A549 treated with AZD9567 at 1 μM for 4 hours (cell line): ENCODE data around the gene GINM1. TPM values are rescaled to one million over a fixed set of nuclear protein-coding genes. Genes with fewer than 3 reads are reported as not detected.

Experiments used
- total RNA-seq: library from RNA; stranded (reverse); fragments of 200-300 nt; extraction: Qiagen RNA extraction; gene quantifications from 5 replicates; pipeline ENCODE4 v1.2.3, GENCODE V29; 2022; ENCODE audit not compliant: insufficient read depth

The GINM1 gene, protein sequence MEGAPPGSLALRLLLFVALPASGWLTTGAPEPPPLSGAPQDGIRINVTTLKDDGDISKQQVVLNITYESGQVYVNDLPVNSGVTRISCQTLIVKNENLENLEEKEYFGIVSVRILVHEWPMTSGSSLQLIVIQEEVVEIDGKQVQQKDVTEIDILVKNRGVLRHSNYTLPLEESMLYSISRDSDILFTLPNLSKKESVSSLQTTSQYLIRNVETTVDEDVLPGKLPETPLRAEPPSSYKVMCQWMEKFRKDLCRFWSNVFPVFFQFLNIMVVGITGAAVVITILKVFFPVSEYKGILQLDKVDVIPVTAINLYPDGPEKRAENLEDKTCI
- 23.8 to 40.7 TPM (median 26.2 TPM) in 5 replicates for total RNA-seq

GRCh38 chr6:149565527-149566409 is at the start of gene GINM1:
Gene GINM1 (plus strand): TSS chr6:149566375. CDS start chr6:149566415, 40 bp downstream.

DNA sequence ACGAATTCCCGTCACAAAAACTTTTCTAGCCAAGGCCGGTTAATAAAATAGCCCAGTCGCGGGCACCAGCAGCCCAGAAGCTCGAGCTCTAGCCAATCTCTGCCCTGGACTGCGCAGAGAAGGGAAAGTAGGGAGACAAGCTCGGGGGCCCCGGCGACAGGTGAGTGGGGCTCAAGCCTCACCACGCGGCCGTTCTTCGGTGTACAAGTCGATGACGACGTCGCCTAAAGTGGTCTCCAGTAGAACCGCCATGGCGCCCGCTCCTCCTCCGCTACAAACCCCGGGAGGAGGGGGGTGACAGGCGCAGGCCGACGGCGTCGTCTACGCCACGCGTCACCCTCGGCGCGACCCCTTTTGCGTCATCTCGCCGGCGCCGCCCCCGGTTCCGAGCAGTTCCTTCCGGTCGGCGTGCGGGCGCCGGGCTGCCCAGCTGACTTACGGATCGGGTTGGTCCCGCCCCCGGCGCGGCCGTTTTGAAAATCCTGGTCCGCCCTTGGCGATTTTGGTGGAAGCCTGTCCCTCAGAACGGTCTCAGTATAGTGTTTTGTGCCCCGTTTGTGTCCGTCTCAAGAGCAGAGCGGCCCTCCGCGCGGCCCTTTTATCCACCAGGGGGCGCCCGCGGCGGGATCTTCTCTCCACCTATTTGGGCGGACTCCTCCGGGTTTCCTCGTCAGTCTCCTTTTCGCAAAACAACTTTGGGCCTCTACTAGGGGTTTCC is 20.3 kb upstream of the GINM1 start, which contains the start of gene PPIL4:
TSS of gene PPIL4 (minus strand) at position 290 of the 718 bp plus-strand sequence. CDS start at position 252, 38 bp downstream.

Other genes with a start within 250 kb of the GINM1 start
- gene TAB2, start 248.7 kb upstream of the GINM1 start, total RNA-seq = 21.2 to 30.2 TPM (median 23.1 TPM) in 5 replicates
- 0.07 to 0.08 TPM in 2 of 5 replicates, not detected in the others for gene SUMO4, start 166.1 kb upstream of the GINM1 start, total RNA-seq
- 0.03 to 0.12 TPM (median 0.06 TPM) in 4 of 5 replicates, not detected in the other for gene ZC3H12D, start 81.4 kb upstream of the GINM1 start, total RNA-seq
- 10.8 to 21.4 TPM (median 14.1 TPM) in 5 replicates for gene PPIL4, start 20.3 kb upstream of the GINM1 start, total RNA-seq
- 10.4 to 14.7 TPM (median 11.5 TPM) in 5 replicates for gene KATNA1, start 82.3 kb downstream of the GINM1 start, total RNA-seq
- gene LATS1, start 151.7 kb downstream of the GINM1 start, total RNA-seq = 6.0 to 8.9 TPM (median 8.2 TPM) in 5 replicates
- 13.3 to 25.3 TPM (median 15.6 TPM) in 5 replicates for gene NUP43, start 180.2 kb downstream of the GINM1 start, total RNA-seq
- 86.1 to 106 TPM (median 88.8 TPM) in 5 replicates for gene PCMT1, start 183.4 kb downstream of the GINM1 start, total RNA-seq